Esophagus squamous epithelium (tissue), 4 donors: ENCODE measurements around the gene SPTLC2.

Experiments
- CTCF ChIP-seq, 6 experiments: fragments of 450-650 bp in 4 of 6; fragments of 200-600 bp in 2 of 6; sonication (generic) in 2 of 6; IDR thresholded peaks; one replicate each; pipeline ENCODE4 v1.5.1; 2016 to 2019; ENCODE audit warnings: antibody characterized with exemption in 6 of 6, mild to moderate bottlenecking in 4 of 6, moderate library complexity in 4 of 6
- POLR2A ChIP-seq, 4 donors: fragments of 450-650 bp; IDR thresholded peaks; one replicate each; pipeline ENCODE4 v1.6.1; 2017; ENCODE audit warnings: antibody characterized with exemption in 4 of 4, mild to moderate bottlenecking in 4 of 4, moderate library complexity in 3 of 4

- TF ChIP-seq CTCF (IDR thresholded peaks at IDR 0.05) (no peak), POLR2A (IDR thresholded peaks at IDR 0.05) (no peak)
Observed at GRCh38 chr14:77574446-77575115, 41.9 kb downstream of the SPTLC2 start.
